Inflammatory macrophage (primary cell): ENCODE measurements around the gene BACE1.
"Not testable (repeated sequence)": the region's sequence is repeated elsewhere in the genome, so short reads cannot be mapped to it uniquely, and the experiment has no call there.

Experiments used
- DNase-seq, 2 donors: peaks; one replicate each; pipeline ENCODE4 v3.0.0-alpha.2; 2020 to 2022

The BACE1 gene

DNA sequence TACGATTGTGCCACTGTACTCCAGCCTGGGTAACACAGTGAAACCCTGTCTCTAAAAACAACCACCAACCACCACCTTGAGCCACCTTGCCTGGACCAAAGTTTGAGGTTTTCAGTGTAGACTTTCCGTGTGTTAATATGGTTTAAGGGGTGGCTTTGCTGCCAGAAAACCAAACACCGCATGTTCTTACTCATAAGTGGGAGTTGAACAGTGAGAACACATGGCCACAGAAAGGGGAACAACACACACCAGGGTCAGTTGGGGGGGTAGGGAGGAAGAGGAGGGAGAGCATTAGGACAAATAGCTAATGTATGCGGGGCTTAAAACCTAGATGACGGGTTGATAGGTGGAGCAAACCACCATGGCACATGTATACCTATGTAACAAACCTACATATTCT, 43.9 kb downstream of the BACE1 start:
- peak in 1 of 2 donors; percentile 23 for DNase-seq

GRCh38 chr11:117271208-117271607, 44.8 kb downstream of the BACE1 start:
- no peak for DNase-seq

GRCh38 chr11:117269856-117270255, 46.2 kb downstream of the BACE1 start:
- no peak for DNase-seq

GRCh38 chr11:117265745-117266144, 50.3 kb downstream of the BACE1 start:
- no peak for DNase-seq

DNA sequence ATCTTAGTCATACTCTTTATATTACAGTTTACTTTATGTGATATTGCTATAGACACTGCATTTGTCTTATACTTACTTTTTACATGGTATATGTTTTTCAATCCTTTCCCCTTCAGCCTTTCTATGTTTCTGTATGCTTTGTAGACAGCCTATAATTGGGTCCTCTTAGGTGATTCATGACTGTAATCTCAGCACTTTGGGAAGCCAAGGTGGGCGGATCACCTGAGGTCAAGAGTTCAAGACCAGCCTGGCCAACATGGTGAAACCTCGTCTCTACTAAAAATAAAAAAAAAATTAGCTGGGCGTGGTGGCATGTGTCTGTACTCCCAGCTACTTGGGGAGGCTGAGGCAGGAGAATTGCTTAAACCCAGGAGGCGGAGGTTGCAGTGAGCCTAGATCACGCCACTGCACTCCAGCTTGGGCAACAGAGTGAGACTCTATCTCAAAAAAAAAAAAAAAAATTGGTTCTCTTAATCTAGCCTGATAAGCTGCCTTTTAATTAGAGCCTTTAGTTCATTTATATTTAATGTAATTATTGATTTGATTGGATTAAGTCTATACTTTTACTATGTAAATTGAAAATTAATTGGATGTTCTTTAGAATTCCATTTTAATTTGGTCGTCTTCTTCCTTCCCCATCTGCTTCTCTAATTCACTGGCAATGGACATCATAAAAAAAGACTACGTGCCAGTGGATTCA, 51.3 kb downstream of the BACE1 start:
- DNase-seq: not testable (repeated sequence)

DNA sequence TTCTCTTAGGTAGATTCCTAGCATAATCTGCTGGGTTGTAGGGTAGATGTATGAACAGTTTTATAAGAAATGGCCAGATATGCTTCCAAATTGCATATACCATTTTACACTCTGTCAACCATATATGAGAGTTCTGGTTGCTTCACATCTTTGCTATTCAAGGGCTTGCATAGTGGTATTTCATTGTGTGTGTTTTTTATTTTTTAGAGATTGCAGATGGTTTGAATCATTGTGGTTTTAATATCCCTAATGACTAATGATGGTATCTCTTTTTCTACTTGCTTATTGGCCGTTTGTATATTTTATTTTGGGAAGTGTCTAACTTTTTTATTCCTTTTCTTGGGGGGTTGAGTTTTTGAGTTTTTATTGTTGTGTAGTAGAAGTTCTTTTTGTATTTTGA, 56.6 kb downstream of the BACE1 start:
- no peak for DNase-seq

DNA sequence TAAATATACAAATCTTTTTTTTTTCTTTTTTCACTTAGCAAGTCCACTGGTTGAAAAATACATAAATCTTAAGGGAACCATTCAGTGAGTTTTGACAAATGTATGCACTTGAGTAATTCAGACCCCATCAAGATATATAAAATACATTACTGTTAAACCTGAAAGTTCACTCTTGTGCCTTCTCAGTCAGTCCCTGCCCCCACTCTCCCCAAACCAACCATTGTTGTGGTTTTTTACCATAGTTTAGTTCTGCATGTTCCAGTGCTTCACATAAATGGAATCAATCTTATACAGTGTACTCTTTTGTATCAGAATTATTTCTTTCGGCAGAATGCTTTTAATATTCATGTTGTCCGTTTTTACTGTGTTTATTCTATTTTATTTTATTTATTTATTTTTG, 57.5 kb downstream of the BACE1 start:
- no peak for DNase-seq

- no peak for DNase-seq
These were observed 59.5 kb downstream of the BACE1 start for GRCh38 chr11:117256573-117256972.

DNA sequence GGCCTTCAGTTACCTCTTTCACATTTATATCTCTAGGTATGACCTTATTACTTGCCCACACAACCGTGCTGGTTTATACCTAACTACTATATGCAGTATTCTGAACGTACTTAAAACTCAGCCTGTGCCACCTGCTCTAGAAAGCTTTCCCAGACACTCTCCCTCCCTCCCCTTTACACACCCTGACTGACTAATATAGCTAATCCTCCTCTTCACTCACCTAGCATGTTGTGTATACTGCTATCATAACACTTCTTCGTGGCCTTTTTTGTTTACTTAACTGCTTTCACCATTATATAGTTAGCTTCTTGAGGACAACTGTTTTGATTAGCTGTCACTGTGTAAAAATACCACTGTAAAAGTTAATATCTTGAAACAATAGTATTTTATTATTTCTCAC, 60.1 kb downstream of the BACE1 start:
- no peak for DNase-seq

DNA sequence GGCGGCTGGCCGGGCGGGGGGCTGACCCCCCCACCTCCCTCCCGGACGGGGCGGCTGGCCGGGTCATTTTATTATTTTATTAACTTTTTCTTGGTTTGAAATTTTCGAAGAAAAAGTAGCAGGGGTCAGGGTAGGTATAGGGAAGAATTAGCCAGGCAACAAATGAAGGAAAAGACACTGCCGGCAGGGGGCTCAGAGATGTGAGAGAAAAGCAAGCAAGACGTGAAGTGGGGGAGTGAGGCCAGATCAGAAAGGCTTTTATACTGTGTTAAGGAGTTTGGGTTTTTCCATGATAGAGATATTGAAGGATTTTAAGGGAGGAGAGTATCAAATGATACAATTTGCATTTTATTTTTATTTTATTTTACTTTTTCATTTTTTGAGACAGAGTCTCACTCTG, 64.5 kb downstream of the BACE1 start:
- DNase-seq: no peak

GRCh38 chr11:117249571-117249970, 66.5 kb downstream of the BACE1 start:
- no peak for DNase-seq

GRCh38 chr11:117248341-117248740, 67.7 kb downstream of the BACE1 start:
- DNase-seq: no peak

DNA sequence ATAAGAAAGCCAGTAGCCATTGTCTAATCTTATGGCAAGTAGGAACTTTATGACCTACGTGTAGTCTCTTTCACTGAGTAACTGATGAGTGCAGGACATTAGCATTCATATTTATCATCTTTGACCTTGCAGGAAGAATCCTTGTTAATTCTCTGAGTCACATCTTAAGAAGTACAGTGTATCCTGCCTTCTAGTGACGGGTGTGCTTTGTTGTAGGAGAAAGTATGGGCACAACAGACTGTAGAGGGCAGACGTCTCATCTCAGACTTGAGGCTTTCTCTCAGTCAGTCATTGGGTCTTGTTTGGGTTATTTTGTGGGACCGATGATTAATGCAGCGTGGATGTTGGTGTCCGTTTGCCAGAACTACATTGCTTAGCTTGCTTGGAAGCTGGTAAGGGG, 76.8 kb downstream of the BACE1 start:
- DNase-seq: no peak

DNA sequence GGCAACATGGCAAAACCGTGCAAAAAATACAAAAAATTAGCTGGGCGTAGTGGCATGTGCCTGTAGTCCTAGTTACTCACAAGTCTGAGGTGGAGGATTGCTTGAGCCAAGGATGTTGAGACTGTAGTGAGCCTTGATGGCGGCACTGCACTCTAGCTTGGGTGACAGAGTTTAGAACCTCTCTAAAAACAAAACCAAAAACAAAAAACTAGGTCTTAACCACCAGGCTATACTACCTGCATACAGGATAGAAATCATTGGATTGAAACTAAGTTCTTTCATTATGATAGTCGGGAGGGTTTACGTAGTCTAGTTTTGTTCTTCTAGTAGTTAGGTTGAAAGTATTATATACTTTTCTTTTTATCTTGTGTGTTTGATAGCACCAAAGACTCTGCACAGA, 77.8 kb downstream of the BACE1 start:
- DNase-seq: no peak
